ENCODE data around the gene SOX2.

Gene SOX2

DNA sequence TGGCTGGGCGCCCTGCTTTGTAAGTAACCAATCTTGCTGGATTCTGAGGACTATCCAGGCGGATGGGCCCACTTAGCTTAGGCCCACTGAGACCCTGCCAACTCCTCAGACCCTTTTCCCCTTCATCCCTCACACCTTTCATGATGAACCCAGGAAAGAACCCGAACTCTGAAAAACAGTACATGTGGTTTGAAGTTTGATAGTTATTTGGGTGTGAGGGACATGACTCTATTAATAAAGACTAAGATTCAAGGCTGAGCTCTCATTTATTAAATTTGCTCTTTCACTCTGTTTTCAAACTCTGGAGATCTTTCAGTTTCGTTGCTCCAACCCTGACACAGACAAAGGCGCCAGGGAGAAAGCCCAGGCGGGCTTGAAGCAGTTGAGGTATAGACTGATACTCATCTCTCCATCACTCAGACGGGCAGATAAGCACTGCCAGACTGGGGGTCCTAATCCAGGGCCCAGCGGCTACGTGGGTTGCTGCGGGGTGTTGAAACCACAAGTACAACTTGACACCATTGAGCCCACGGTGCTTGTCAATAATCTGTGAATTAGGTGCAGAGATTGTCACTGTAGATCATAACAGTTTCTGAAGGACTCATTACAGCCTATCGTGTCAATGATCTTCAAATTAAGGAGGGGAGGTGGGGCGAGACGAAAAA lies 7.2 kb upstream of the SOX2 start:
- no peak for DNase-seq (ENCODE audit: low spot score)

DNA sequence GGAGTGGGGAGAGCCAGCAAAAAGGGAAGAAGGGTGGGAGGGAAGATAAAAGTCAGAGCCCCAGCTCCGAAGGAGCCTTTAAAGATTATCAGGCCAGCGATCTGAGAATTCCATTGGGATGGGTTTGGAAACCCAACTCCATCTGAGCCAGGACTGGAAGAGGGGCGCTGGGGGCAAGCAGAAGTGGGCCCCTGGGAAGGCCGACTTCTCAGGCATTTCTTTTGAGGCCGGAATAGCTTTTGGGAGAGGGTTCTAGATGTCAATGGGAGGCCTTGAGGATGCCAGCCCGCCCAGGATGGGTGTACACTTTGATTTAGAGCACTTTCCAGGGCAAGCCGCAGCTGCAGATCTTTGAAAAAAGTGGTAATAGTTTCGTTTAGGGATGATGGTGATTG lies 6.6 kb upstream of the SOX2 start:
- no peak for DNase-seq (ENCODE audit: low spot score)

DNA sequence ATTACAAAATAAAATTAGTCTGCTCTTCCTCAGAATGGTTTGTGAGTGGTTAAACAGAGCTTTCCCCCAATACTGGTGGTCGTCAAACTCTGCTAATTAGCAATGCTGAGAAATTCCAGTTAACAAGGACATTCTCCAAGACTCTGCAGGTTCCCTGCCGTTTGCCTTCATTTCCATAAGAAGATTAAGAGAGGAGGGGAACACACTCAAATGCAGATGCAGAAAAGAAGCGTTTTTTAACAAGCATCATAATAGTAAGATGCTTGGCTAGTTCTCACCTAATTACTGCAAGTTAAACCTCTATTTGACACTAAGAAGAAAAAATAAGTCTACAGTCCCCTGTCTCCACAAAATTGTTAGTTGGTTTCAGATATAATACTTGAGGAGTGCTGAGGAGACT lies 3.7 kb upstream of the SOX2 start:
- DNase-seq (ENCODE audit: low spot score) = no peak

DNA sequence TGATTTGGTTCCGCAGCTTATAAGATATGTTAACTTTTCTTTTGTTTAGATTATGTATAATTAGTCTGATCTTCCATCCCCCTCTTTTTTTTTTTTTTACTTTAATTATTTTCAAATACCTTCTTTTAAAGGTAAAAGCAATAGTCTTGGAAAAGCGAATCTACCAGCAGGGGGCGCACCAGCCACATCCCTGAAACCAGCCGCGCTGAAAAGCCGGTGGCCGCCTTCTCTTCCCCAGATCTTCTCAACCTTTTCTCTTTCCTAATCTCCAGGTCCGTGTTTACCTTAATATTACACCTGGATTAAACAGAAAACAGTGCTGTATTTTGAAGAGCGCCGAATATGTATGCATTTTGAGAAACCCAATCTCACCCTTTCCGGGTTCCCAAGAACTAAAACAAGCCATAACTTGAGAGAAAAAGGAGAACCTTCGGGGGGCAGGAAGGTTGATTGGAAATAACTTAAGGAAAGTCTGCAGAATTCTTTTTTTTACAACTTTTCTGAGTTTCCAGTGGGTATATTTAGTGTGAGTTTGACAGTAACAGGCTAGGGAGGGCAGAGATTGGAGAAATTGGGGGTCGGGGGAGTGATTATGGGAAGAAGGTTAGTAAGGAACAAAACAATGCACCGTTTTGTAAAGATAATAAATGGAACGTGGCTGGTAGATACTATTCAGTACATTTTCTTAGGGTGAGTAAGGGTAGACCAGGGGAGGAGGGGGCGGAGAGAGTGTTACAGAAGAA lies 2.0 kb upstream of the SOX2 start:
- DNase-seq (ENCODE audit: low spot score) = no peak

DNA sequence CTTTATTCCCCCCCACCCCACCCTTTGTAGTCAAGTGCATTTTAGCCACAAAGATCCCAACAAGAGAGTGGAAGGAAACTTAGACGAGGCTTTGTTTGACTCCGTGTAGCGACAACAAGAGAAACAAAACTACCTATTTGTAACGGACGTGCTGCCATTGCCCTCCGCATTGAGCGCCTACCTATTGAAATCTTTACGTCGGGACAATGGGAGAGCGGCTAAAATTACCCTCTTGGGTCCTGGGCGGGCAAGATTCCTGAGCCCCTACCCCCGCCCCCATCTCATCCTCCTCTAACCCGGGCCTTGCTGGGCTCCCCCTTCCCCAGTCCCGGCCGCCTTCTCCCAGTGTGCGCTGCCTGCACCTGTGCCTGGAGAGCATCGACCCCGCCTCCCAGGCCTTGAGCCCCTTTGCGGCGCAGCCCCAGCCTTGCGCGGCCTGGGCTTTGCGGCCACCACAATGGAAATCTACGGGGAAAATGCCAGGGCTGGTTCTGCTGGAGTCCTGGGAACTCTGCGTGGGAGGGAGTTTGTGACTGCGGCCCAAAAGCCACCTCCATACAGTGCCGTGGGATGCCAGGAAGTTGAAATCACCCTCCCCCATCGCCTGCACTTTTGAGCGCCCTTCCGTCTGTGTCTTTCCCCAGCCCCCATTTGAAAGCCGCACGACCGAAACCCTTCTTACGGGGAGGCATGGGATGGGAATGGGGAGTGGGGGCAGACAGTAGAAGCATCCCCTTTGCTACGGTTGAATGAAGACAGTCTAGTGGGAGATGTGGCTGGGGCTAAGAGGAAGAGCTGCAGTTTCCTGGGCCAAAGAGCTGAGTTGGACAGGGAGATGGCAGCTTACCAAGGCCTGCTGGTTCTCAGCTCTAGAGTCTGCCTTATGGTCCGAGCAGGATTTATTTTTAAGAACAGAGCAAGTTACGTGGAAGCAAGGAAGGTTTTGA lies 1.1 kb upstream of the SOX2 start:
- DNase-seq (ENCODE audit: low spot score) = no peak

DNA sequence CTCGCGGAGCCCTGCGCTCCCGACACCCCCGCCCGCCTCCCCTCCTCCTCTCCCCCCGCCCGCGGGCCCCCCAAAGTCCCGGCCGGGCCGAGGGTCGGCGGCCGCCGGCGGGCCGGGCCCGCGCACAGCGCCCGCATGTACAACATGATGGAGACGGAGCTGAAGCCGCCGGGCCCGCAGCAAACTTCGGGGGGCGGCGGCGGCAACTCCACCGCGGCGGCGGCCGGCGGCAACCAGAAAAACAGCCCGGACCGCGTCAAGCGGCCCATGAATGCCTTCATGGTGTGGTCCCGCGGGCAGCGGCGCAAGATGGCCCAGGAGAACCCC lies 464 bp downstream of the SOX2 start:
- DNase-seq (ENCODE audit: low spot score) = no peak

DNA sequence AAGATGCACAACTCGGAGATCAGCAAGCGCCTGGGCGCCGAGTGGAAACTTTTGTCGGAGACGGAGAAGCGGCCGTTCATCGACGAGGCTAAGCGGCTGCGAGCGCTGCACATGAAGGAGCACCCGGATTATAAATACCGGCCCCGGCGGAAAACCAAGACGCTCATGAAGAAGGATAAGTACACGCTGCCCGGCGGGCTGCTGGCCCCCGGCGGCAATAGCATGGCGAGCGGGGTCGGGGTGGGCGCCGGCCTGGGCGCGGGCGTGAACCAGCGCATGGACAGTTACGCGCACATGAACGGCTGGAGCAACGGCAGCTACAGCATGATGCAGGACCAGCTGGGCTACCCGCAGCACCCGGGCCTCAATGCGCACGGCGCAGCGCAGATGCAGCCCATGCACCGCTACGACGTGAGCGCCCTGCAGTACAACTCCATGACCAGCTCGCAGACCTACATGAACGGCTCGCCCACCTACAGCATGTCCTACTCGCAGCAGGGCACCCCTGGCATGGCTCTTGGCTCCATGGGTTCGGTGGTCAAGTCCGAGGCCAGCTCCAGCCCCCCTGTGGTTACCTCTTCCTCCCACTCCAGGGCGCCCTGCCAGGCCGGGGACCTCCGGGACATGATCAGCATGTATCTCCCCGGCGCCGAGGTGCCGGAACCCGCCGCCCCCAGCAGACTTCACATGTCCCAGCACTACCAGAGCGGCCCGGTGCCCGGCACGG lies 991 bp downstream of the SOX2 start:
- no peak for DNase-seq (ENCODE audit: low spot score)

DNA sequence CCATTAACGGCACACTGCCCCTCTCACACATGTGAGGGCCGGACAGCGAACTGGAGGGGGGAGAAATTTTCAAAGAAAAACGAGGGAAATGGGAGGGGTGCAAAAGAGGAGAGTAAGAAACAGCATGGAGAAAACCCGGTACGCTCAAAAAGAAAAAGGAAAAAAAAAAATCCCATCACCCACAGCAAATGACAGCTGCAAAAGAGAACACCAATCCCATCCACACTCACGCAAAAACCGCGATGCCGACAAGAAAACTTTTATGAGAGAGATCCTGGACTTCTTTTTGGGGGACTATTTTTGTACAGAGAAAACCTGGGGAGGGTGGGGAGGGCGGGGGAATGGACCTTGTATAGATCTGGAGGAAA lies 1.5 kb downstream of the SOX2 start:
- DNase-seq (ENCODE audit: low spot score) = no peak

DNA sequence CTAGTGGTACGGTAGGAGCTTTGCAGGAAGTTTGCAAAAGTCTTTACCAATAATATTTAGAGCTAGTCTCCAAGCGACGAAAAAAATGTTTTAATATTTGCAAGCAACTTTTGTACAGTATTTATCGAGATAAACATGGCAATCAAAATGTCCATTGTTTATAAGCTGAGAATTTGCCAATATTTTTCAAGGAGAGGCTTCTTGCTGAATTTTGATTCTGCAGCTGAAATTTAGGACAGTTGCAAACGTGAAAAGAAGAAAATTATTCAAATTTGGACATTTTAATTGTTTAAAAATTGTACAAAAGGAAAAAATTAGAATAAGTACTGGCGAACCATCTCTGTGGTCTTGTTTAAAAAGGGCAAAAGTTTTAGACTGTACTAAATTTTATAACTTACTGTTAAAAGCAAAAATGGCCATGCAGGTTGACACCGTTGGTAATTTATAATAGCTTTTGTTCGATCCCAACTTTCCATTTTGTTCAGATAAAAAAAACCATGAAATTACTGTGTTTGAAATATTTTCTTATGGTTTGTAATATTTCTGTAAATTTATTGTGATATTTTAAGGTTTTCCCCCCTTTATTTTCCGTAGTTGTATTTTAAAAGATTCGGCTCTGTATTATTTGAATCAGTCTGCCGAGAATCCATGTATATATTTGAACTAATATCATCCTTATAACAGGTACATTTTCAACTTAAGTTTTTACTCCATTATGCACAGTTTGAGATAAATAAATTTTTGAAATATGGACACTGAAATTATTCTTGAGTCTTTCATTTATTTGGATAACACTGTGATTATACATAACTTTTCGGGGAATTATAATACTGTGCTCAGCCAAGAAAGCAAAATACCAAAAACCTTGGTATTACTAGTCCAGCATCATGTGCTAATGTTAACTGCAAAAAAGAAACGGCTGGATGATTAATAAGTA lies 2.2 kb downstream of the SOX2 start:
- no peak for DNase-seq (ENCODE audit: low spot score)

DNA sequence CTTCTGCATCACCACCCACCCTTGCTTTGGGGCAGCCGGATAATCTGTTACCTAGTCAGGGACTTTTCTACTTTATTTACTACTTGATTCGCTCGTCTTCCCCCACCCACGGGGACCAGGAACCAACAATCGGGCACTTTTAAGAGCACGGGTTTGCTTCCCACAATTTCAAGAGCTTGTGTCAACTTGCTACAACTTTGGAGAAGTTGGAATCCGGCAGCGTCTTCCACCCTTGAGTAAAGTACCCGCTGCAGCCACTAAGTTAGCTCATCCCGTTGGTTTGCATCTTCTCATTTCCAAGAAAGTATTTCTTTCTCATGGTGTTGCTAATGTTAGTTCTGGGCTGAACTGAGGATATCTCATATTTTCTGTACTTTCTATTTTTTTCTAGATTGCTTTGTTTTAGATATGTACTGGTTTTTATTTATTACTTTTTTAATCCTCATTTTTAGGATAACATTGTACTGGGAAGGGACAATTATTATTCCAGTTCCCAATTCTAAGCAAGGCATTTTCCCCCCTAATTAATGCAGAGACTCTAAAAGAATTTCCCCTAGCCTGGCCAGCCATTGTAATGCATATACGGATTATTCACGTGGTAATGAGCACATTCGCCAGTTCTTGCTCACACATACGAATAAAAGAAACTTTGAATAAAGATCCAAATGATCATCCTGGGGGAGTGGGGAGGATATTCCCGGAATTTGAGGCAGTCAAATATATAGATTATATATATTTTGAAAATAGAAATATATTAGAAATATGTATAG lies 4.0 kb downstream of the SOX2 start:
- DNase-seq (ENCODE audit: low spot score) = no peak

DNA sequence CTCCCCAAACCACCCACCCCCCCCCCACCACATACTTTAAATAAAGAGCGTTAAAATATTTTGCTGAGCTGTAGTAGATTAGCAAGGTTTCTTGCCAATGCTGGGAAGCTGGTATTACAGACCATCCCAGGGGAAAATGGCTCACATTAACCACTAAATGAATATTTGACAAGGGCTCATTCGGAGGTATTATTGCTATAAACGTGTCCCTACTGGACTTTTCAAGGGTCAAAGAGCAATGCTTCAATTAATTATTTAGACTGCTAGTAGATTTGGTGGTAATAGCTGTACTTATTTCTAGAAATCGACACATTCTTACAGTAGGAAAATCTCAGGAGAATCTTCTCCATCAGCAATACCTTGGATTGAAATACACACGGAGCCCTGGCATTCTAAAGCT lies 5.2 kb downstream of the SOX2 start:
- no peak for DNase-seq (ENCODE audit: low spot score)

DNA sequence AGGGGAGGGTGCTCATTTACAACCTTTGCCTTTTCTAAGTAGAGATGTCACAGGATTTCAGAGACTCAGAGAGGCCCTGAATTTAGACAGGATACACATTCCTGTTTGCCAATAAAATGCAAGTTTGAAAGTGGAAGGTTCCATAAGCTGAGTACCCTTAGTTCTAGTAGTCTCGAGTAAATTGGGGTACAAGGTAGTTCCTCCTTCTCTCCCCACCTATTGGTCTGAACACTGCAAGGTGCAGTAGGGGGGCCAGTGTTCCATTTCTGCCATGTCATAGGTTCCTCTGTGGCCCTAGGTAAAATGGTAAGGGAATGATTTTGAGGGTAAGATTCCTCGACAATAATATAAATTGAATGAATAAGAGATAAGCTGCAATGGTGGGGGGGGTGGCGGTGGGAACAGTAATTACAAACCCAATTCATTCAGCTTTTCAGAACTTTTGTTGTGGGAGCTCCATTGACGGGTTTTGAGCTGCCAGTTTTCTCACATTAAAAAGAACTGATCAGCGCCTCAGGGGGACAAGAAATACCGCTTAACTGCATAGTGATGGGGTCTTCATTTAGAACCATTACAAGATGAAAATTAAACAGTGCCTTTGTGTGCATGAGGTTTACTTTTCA lies 5.9 kb downstream of the SOX2 start:
- DNase-seq (ENCODE audit: low spot score) = no peak

DNA sequence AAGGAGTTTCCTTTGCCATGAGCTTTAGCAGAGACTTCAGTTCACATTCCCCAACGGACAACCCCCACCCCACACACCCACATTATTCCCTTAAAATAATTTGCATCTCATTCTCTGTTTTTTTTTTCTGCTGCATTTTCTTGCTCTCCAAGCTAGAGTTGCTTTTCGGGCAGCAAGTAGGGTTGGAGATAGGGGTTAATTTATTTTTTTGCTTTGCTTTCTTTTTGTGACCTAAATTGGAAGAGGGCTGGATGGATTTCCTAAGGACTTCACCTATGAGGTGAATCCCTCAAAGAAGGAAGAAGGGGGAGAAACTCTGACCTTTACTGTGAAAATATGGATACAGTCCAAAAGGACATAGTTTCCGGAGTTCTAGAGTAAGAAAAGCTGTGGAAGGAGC lies 6.6 kb downstream of the SOX2 start:
- DNase-seq (ENCODE audit: low spot score) = no peak

DNA sequence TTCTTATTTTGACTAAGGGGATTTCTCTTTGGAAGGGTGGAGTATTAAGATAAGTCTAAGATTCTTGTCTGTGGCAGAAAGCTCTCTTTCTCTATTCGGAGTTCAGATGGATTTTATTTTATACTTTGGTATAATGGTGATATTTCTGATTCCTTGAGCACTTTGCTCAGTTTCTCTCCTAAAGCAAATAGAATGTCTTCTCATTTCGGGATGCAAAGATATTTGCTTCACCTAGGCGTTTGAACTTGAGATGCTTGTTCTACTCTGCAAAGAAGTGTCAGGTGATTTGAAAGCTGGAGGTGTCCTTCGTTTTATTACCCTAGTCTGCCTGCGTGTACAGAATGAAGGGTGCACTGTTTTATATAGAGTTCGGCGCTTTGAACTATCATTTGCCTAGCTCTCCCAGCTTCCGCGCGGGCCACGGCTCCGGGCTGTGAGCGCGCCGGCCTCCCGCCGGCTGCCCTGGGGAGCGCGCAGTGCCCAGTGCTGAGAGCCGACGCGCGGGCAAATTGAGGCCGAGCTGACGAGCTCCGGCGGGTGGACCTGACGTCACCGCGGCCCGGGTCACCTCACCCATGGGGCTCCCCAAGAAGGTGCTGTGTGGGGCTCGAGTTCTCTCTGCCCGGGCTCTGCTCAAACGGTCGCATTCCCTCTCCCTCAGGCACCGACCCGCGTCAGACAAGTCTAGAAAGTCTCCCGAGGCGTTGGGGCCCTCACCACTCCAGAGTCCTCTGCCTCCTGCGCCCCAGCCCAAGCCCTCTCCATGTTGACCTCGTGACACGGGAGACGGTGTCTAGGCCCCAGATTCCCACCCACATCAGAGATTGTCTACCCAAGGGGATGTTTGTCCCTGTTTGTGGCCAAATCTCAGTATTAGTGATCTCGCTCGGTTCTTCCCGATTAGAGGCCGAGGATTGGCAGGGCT lies 7.5 kb downstream of the SOX2 start:
- no peak for DNase-seq (ENCODE audit: low spot score)

DNA sequence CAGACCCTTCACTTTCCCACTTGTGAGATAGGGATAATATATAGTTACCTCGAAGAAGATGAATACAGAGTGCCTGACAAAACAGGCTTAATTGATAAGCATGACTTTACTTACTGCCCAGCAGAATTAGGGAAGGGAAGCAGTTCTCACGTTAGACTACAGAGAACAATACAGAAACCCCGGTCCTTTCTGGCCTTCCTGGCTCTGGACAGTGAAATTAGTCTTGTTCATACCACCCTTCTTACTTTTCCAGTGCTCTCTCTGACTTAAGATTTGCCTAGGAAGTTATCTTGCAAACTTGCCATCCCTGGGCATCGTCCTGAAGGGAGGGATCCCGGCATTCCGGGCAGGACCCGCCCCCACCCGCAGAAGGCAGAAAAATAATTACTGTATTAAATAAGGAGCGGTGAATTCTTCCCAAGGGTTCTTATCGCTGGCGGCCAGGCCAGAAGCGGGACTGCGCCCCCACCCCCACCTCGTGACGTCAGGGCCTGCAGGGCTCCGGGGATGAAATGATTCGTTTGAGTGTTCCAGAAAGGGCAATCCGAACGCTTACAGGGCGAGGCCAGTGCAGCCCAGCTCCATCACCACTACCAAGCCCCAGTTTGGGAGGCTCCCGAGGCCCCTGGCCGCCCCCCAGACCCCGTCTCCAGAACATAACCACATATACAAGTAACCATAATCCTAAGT lies 8.4 kb downstream of the SOX2 start:
- no peak for DNase-seq (ENCODE audit: low spot score)

DNA sequence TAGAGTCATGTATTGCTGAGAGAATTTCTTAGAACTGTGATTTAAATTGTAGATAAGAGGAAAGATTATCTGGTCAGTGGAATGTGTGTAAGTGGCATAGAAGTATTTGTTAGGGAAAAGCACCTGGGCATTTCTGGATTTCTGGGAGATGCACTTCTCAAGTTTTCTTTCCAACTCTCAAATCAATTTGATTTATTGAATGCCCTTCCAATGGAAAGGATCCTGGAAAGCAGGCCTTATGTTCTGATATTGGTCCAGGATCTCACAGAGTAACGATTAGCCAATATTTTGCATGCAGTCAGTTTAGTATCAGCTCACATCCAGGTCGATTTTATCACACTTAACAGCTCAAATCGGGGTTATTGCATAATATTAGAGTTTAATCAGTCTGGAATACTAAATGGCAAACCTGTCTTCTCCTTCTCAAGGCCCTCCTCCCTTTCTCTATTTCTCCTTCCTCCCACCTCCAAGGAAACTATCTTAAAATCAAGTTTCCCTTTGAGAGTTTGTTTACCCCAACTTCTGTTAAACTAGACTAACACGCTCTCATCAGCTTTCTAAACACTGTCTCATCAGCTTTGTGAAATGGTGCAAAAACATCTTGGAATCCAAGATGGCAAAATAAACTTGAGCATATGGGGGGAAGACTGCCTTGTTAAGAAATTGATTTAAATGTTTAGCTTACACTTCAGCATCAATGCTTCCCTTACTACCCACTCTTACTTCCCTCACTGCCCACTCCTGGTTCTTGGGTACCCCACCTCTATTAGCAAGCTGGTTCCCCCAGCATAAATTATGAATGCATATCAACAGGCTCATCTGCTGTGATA lies 9.5 kb downstream of the SOX2 start:
- DNase-seq (ENCODE audit: low spot score) = no peak

DNA sequence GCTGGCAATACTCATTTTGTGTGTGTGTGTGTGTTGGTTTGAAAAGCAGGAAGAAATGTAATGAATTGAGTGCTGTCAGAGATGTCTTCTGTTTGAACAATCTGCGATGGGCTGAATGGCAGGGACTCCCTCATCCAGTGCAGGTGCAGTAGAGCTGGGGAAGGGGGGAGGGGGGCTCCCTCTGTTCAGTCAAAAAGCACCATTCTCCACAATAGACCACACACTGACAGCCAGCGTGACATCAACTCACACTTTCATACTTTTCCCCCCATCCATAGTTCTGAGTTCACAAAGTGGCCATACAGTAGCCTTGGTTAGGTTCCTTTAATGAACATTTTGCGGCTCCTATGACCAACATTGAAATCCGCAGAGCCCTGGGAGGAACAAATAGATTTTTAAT lies 10.4 kb downstream of the SOX2 start:
- DNase-seq (ENCODE audit: low spot score) = no peak

All from left forelimb (tissue), 1 donor.